GM12878 (cell line): ENCODE measurements around the gene ASB14. TPM values are rescaled to one million over a fixed set of nuclear protein-coding genes. Genes with fewer than 3 reads are reported as not detected.
A peak's percentile ranks its signal among the peaks of the same experiment; 100 is the strongest.

ENCODE experiments used
- ATAC-seq: fragments of 200-7000 bp; cut with Tn5 transposase; 3 replicates; pipeline ENCODE4 v1.9.1; 2020; ENCODE audit warnings: mild to moderate bottlenecking, moderate library complexity
- BruUV-seq: library from RNA; stranded (reverse); fragments of 400-500 nt; replicated peaks from 2 replicates; lab custom pipeline; 2021; lab: Mats Ljungman, UMichigan
- CTCF ChIA-PET: fragments of 300-600 bp; sonication (Branson Sonifier 250); formaldehyde crosslinking; extraction: SDS; loops from one replicate; lab custom pipeline; 2021; ENCODE audit warnings: inconsistent platforms; lab: Yijun Ruan, JAX
- POLR2A ChIA-PET: fragments of 350-600 bp; formaldehyde crosslinking; extraction: SDS; loops from one replicate; lab custom pipeline; 2021; ENCODE audit warnings: inconsistent platforms; lab: Charles Lee
- RAD21 ChIA-PET: fragments of 300-600 bp; sonication (Branson Sonifier 250); formaldehyde crosslinking; loops from one replicate; lab custom pipeline; 2023; ENCODE audit warnings: antibody characterized with exemption; ENCODE audit not compliant: unreplicated experiment; lab: Charles Lee
- SMC1A ChIA-PET: fragments of 300-600 bp; sonication (Branson Sonifier 250); formaldehyde crosslinking; loops from one replicate; lab custom pipeline; 2023; ENCODE audit not compliant: unreplicated experiment, uncharacterized antibody; lab: Charles Lee
- DNase-seq: peaks from one replicate; pipeline ENCODE4 v3.0.0-alpha.2; 2011; ENCODE audit warnings: low read depth, low spot score
- FAIRE-seq: peaks from 3 replicates; lab custom pipeline; 2011; peaks lifted over from hg19 to GRCh38; lab: Jason Lieb, UNC
- H2AFZ ChIP-seq: 2 replicates; pipeline ENCODE4 v1.6.0; 2011; ENCODE audit warnings: low read depth, low read length, control low read depth; ENCODE audit not compliant: control insufficient read depth
- H3K27ac ChIP-seq: 2 replicates; pipeline ENCODE4 v1.5.1; 2011; ENCODE audit warnings: control low read depth; ENCODE audit not compliant: control insufficient read depth, insufficient read depth
- H3K27me3 ChIP-seq, 2 experiments: replicated peaks in 1 of 2; 2 replicates each; pipeline versions ENCODE4 v1.6.0 to v1.6.1; 2011; ENCODE audit warnings: low read length in 1 of 2; ENCODE audit not compliant: control insufficient read depth in 2 of 2, insufficient read depth in 2 of 2
- H3K36me3 ChIP-seq, 2 experiments: 2 replicates each; pipeline ENCODE4 v1.5.1; 2011; ENCODE audit warnings: low read length in 1 of 2; ENCODE audit not compliant: control insufficient read depth in 2 of 2, insufficient read depth in 2 of 2
- H3K4me1 ChIP-seq: 2 replicates; pipeline ENCODE4 v1.6.1; 2011; ENCODE audit warnings: mild to moderate bottlenecking, low read length, moderate library complexity, mixed read lengths; ENCODE audit not compliant: control insufficient read depth, insufficient read depth
- H3K4me2 ChIP-seq: 2 replicates; pipeline ENCODE4 v1.6.0; 2011; ENCODE audit warnings: control low read depth; ENCODE audit not compliant: control insufficient read depth, insufficient read depth
- H3K4me3 ChIP-seq: fragments of 200-600 bp; sonication (generic); 2 replicates; pipeline ENCODE4 v1.5.1; 2016
- H3K79me2 ChIP-seq: 2 replicates; pipeline ENCODE4 v1.6.0; 2011; ENCODE audit warnings: low read length; ENCODE audit not compliant: control insufficient read depth, insufficient read depth
- H3K9ac ChIP-seq: 2 replicates; pipeline ENCODE4 v1.8.0; 2011; ENCODE audit warnings: low read length, control low read depth, mixed read lengths; ENCODE audit not compliant: control insufficient read depth, insufficient read depth
- H3K9me3 ChIP-seq: replicated peaks from 3 replicates; pipeline ENCODE4 v1.5.1; 2011; ENCODE audit warnings: mild to moderate bottlenecking, low read length; ENCODE audit not compliant: control insufficient read depth, insufficient read depth
- H4K20me1 ChIP-seq: 2 replicates; pipeline ENCODE4 v1.6.0; 2011; ENCODE audit not compliant: control insufficient read depth, insufficient read depth
- ATF2 ChIP-seq: IDR thresholded peaks from 2 replicates; pipeline ENCODE4 v1.6.1; 2012; ENCODE audit warnings: low read length, inconsistent platforms
- BHLHE40 ChIP-seq, 2 experiments: fragments of 450-650 bp in 1 of 2; IDR thresholded peaks; 2 replicates each; pipeline ENCODE4 v1.6.1; 2011 to 2017; ENCODE audit warnings: low read depth in 2 of 2, borderline replicate concordance in 1 of 2, improper control_type of control experiment in 1 of 2, low read length in 1 of 2, mild to moderate bottlenecking in 1 of 2
- CHD2 ChIP-seq: IDR thresholded peaks from 2 replicates; pipeline ENCODE4 v1.6.1; 2011; ENCODE audit warnings: low read depth, low read length, improper control_type of control experiment, borderline replicate concordance
- HCFC1 ChIP-seq: fragments of 150-350 bp; IDR thresholded peaks from 2 replicates; pipeline ENCODE4 v1.6.1; 2014; ENCODE audit warnings: low read length
- MYC ChIP-seq: IDR thresholded peaks from 2 replicates; pipeline ENCODE4 v1.6.1; 2011; ENCODE audit warnings: mild to moderate bottlenecking, low read length, moderate library complexity, inconsistent platforms; ENCODE audit not compliant: insufficient read depth, insufficient replicate concordance, insufficient read length, severe bottlenecking
- RELB ChIP-seq: fragments of 450-650 bp; IDR thresholded peaks from 2 replicates; pipeline ENCODE4 v1.6.1; 2017; ENCODE audit warnings: low read depth, mild to moderate bottlenecking, moderate library complexity
- RFX5 ChIP-seq: IDR thresholded peaks from 2 replicates; pipeline ENCODE4 v1.6.1; 2011; ENCODE audit warnings: low read depth, low read length, improper control_type of control experiment
- SP1 ChIP-seq: IDR thresholded peaks from one replicate; pipeline ENCODE4 v1.6.1; 2011; ENCODE audit warnings: low read depth, low read length
- SPI1 ChIP-seq: IDR thresholded peaks from 2 replicates; pipeline ENCODE4 v1.6.1; 2011; ENCODE audit warnings: low read depth, mild to moderate bottlenecking, low read length, moderate library complexity, borderline replicate concordance; ENCODE audit not compliant: insufficient read depth
- ZBTB11 ChIP-seq: fragments of 450-650 bp; formaldehyde crosslinking; IDR thresholded peaks from 2 replicates; pipeline ENCODE4 v1.5.0; 2022; ENCODE audit warnings: mild to moderate bottlenecking, missing genetic modification characterization
- ZSCAN29 ChIP-seq: fragments of 450-650 bp; IDR thresholded peaks from 2 replicates; pipeline ENCODE4 v1.6.1; 2017; ENCODE audit warnings: mild to moderate bottlenecking, moderate library complexity
- WGBS: methylation state at CpG from one replicate; pipeline ENCODE4 v1.1.6; 2016; ENCODE audit warnings: low lambda C conversion rate; ENCODE audit not compliant: insufficient replicate concordance, insufficient coverage; ENCODE audit errors: missing lambda C conversion rate; 5-methylcytosine and 5-hydroxymethylcytosine counted together
- in situ Hi-C: fragments of 300-500 bp; cut with MboI; formaldehyde crosslinking; loops from 9 replicates; pipeline ENCODE4 v1.14.3; 2018; ENCODE audit warnings: mixed read lengths
- intact Hi-C: fragments of 100-400 bp; cut with micrococcal nuclease; formaldehyde crosslinking; loops from one replicate; pipeline ENCODE4 v1.14.2; 2022; ENCODE audit not compliant: unreplicated experiment
- polyA plus RNA-seq, 11 experiments: library from polyadenylated mRNA; depleted of rRNA in 4 of 11; unstranded in 6 of 11; stranded (reverse) in 5 of 11; fragments of >200 nt; fragmentation: Nextera tagmentation in 4 of 11; fragmentation: Illumina TruSeq in 1 of 11; extraction: Ambion mirVana in 4 of 11; extraction: Trizol in 1 of 11; gene quantifications; 1 replicate in 1 of 11; 2 replicates in 10 of 11; pipeline versions ENCODE4 v1.2.1 to v1.2.3, GENCODE V29; 2011 to 2016; ENCODE audit warnings: inconsistent platforms in 2 of 11, missing spikeins in 2 of 11, low read depth in 1 of 11
- total RNA-seq, 4 experiments: library from RNA; depleted of rRNA in 3 of 4; stranded (reverse); fragments of >200 nt in 3 of 4; fragmentation: Illumina TruSeq in 1 of 4; extraction: Trizol in 1 of 4; gene quantifications; 2 replicates each; pipeline versions ENCODE4 v1.2.1 to v1.2.3, GENCODE V29; 2013 to 2021
- TF ChIP-seq, protein P1 (sequence below): IDR thresholded peaks from 2 replicates; pipeline ENCODE4 v1.6.1; 2011; ENCODE audit warnings: mild to moderate bottlenecking, low read depth, low read length, moderate library complexity; ENCODE audit not compliant: insufficient replicate concordance

Gene ASB14
- total and polyA plus RNA-seq, 10 of the 15 experiments (the other 5 are each of a cell fraction or from before 2014, with no cell fraction given) = 0.18 to 0.63 (median 0.21) TPM; not detected in 6

DNA sequence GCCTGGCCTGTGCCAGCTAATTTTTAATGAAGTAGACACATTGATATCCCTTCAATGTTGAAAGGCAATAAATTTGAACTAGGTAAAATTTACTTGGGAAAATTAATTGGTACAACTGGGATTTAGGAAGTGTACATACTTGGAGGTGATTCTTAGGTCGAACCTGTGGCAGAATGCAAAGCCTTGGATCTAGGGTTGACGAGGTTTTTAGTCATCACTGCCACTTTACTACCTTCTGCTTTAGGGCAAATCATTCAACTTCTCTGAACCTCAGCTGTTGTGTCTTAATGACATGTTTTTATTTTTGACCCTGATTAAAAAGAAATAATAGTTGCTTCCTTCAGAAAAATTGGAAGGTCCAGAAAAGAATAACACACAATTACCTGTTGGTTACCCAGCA, 62.5 kb downstream of the ASB14 start (continued):
- no peak for TF ChIP-seq MYC

DNA sequence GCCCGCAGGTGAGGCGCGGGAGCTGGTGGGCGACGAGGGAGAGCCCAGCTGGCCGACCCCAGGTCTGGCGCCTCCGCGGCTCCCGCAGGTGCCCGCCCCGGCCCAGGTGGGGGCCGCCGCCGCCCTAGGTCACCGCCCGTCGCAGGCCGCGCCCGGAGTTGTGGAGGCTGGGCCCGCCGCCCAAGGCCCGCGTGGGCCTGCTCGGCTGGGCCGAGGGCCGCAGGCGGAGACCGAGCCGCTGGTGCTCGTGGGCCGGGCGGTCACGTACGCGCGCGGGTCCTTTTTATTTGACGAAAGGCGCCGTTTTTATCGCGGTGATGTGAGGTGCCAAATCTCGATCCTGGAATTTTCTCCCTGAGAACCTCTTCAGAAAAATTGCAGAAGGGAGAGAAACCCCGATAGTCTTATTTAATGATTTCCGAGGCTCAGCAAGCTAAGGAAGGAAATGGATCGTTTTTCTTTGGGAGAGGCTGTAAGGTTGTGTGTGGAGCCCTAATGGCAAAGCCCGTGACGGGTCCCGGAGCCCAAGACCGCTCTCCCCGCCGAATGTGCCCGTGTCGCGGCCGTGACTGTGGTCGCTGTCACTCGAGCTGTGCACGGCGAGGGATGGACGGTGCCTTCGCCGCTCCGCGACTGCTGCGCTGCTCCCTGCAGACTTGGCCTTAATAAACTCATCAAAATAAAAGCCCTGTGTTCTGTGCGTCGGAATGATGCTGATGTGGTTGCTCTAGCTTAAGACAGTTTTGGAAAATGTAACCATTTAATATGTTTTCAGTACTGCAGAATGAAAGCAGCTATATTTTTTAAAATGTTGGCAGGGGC, 64.3 kb downstream of the ASB14 start:
- ChIA-PET RAD21 (interaction anchor here (0.6 to 2.0 kb wide), 3 partner anchors 28 to 959 kb away, joined by 3 to 12 read pairs (median 4); partner anchors contain the start of gene HESX1), POLR2A (interaction anchor here (0.6 to 2.3 kb wide), 5 partner anchors 10 to 547 kb away, joined by 3 to 11 read pairs (median 3); partner anchors contain the start of gene HESX1), SMC1A (interaction anchor here (0.5 to 1.7 kb wide), 8 partner anchors 9 to 531 kb away, joined by 3 to 5 read pairs (median 4); partner anchors contain the start of gene PDE12), CTCF (interaction anchor here (0.7 to 2.5 kb wide), 6 partner anchors 10 to 328 kb away, joined by 3 to 7 read pairs (median 3); partner anchors contain the start of gene PDE12)
- no TSS peak for BruUV-seq
- no peaks in the 10 kb centered on the region for H3K27me3 ChIP-seq
- H2AFZ ChIP-seq = peak overlapping the region; percentile 68
- no peaks in the 10 kb centered on the region for H4K20me1 ChIP-seq
- H3K79me2 ChIP-seq = peaks cover 50% of the 10 kb centered on the region
- FAIRE-seq = no peak
- peak overlapping the region; percentile 89 for H3K4me3 ChIP-seq
- H3K36me3 ChIP-seq = no peaks in the 10 kb centered on the region
- peak overlapping the region; percentile 74 for H3K27ac ChIP-seq
- DNase-seq = no peak
- peak overlapping the region; percentile 80 for H3K4me2 ChIP-seq
- peaks cover 17% of the 10 kb centered on the region for H3K4me1 ChIP-seq
- ATAC-seq = peak; percentile 66
- no peaks in the 10 kb centered on the region for H3K9me3 ChIP-seq
- in situ Hi-C loops (no loop called here), intact Hi-C loops (no loop called here)
- peak overlapping the region; percentile 83 for H3K9ac ChIP-seq
- WGBS = under 1% methylated on average over 61 of the region's 70 CpGs
- no peak for TF ChIP-seq SP1
- no peak for TF ChIP-seq ATF2
- TF ChIP-seq RFX5 = no peak
- TF ChIP-seq, protein P1, sequence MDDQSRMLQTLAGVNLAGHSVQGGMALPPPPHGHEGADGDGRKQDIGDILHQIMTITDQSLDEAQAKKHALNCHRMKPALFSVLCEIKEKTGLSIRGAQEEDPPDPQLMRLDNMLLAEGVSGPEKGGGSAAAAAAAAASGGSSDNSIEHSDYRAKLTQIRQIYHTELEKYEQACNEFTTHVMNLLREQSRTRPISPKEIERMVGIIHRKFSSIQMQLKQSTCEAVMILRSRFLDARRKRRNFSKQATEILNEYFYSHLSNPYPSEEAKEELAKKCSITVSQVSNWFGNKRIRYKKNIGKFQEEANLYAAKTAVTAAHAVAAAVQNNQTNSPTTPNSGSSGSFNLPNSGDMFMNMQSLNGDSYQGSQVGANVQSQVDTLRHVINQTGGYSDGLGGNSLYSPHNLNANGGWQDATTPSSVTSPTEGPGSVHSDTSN = no peak
- TF ChIP-seq CHD2 = no peak
- no peak for TF ChIP-seq BHLHE40 (IDR thresholded peaks at IDR 0.05; ENCODE audit: borderline replicate concordance in 1 of 2, low read depth in 2 of 2, low read length in 1 of 2)
- TF ChIP-seq SPI1 = no peak
- TF ChIP-seq ZBTB11 (CRISPR knock-in tag) = no peak
- 0 out of 2 replicates have a peak, but pooled peaks have one; percentile 36 for TF ChIP-seq ZSCAN29
- no peak for TF ChIP-seq RELB
- no peak for TF ChIP-seq HCFC1
